GM18498 (cell line): ENCODE measurements around the gene CBX7.

Experiments used
- ATAC-seq: cut with Tn5 transposase; IDR thresholded peaks from one replicate; pipeline ENCODE4 v1.9.1; 2021; ENCODE audit warnings: mild to moderate bottlenecking, moderate library complexity; ENCODE audit not compliant: unreplicated experiment

Gene CBX7

GRCh38 chr22:39094717-39095389, 57.6 kb downstream of the CBX7 start:
- no peak for ATAC-seq

GRCh38 chr22:39092111-39092862, 60.2 kb downstream of the CBX7 start:
- no peak for ATAC-seq

GRCh38 chr22:39091126-39092081, 61.1 kb downstream of the CBX7 start:
- ATAC-seq, result no peak

GRCh38 chr22:39090426-39091064, 61.9 kb downstream of the CBX7 start:
- ATAC-seq, result no peak

GRCh38 chr22:39089928-39090327, 62.6 kb downstream of the CBX7 start:
- no peak for ATAC-seq

GRCh38 chr22:39088685-39089032, 63.8 kb downstream of the CBX7 start:
- ATAC-seq, result no peak

GRCh38 chr22:39087881-39088684, 64.4 kb downstream of the CBX7 start:
- ATAC-seq, result no peak

GRCh38 chr22:39087098-39087497, 65.4 kb downstream of the CBX7 start:
- ATAC-seq, result no peak

- no peak for ATAC-seq
Observed at GRCh38 chr22:39084666-39085065, 67.8 kb downstream of the CBX7 start.

GRCh38 chr22:39083212-39084165, 69.0 kb downstream of the CBX7 start:
- no peak for ATAC-seq

- no peak for ATAC-seq
Observed at GRCh38 chr22:39081598-39081997, 70.9 kb downstream of the CBX7 start.

GRCh38 chr22:39081016-39081415, 71.5 kb downstream of the CBX7 start:
- no peak for ATAC-seq
